IPS-NIHi11 (cell line): ENCODE results near the gene RGS16.

Source experiments
- DNase-seq: peaks from one replicate; pipeline ENCODE4 v3.0.0; 2012; ENCODE audit warnings: mixed read lengths, low spot score

RGS16 gene

DNA sequence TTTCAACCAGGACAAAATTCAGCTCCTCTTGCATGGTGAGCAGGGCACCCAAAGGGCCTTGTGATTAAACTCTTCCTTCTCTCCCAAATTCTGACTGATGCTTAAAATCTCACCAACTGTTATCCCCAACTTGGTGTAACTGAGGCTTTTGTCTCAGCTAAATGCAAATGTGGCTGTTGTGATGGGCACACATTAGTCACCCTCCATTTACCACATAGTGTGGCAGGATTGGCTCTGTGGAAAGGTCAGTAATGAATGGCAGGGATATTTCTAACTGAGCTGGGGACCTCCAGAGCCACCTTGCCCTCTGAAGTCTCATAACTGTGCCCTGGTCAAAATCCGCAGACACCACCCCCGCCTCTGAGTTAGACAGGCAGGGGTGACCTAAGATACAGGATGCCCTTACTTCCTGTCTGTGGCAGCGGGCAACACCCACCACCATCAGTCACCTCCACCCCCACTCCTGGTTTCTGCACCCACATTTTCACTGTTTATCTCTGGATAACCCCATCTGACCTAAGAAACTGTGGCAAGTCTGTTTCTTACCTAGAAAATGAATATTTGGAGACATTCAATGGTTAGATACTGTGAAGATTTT lies 25.4 kb upstream of the RGS16 start:
- DNase-seq, result no peak

DNA sequence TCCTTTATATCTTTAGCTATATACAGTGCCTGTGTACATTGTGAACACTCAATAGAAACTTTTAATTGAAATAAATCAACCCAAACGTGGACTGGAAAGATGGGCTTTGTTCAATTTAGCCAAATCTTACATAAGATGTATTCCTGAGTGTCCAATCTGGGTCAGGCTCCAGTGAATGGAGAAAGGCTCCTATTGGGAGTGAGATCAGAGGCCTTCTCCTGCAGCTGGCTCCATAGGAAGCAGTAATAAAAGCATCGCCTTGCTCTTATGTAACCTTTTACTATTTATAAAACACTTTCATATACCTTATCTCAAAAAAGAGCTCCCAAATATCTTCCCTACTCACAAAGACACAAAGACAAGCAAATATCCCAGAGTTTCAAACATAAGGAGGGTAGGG lies 24.9 kb upstream of the RGS16 start:
- no peak for DNase-seq

- no peak for DNase-seq
Observed at GRCh38 chr1:182628657-182629056, 24.5 kb upstream of the RGS16 start.

- no peak for DNase-seq
Observed at GRCh38 chr1:182627622-182628021, 23.4 kb upstream of the RGS16 start.

DNA sequence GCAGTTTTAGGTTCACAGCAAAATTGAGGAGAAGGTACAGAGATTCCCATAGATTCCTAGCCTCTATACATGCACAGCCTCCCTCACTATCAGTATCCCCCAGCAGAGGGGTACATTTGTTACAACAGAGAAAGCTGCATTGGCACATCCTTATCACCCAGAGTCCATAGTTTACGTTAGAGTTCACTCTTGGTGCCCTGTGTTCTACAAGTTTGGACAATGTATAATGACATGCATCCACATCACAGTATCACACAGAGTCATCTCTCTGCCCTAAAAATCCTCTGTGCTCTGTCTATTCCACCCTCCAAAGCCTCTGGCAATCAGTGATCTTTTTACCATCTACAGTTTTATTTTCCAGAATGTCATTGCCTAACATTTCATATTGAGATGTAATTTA lies 22.3 kb upstream of the RGS16 start:
- no peak for DNase-seq

GRCh38 chr1:182625719-182626504 lies 21.7 kb upstream of the RGS16 start:
- no peak for DNase-seq

- DNase-seq, result no peak
Observed at GRCh38 chr1:182625024-182625423, 20.8 kb upstream of the RGS16 start.

- DNase-seq, result no peak
Observed at GRCh38 chr1:182624577-182624976, 20.4 kb upstream of the RGS16 start.

GRCh38 chr1:182622901-182623528 lies 18.8 kb upstream of the RGS16 start:
- DNase-seq, result no peak

DNA sequence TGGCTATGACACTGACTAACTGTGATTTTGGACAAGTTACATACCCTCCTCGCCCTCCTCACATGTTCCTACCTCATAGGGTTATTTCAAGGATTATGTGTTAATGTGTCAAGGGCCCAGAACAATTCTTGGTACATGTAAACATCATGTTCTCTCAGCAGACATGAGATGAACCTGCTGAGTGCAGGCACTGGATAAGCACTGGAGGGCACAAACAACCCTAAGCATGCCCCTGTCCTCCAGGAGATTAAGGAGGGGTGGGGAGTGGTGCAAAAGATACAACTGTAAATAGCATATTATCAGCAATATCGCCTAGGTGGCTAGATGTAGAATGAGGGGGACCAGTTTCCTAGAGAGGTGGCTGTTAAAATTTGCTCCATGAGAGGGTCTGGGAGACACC lies 17.7 kb upstream of the RGS16 start:
- DNase-seq, result no peak

DNA sequence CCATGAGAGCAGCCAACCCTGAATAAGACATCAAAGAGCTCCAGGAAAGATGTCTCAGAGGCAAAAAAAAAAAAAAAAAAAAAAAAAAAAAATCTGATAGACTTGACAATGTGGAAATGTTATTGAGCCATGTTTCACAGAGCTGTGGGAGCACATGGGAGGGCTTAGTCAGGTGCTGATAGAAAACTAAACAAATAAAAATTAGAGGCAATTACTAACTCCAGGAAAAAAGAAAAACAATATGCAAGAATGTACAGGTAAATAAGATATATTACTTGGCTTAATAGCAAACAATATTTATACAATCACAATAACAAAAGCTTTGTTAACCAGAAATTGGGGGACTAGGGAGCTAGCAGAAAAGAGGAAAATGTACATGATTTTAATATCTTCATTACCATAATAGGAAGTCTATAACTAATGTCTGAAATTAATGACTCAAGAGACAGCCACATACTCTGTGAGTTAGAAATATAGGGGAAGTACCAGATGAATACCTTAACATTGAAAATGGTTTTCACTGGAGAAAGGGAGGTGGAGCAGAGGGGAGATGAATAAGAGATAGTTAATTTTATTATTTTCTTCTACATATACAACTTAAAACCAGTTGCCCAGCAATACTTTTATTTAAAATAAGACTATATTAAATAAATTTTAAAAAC lies 16.9 kb upstream of the RGS16 start:
- DNase-seq, result no peak

GRCh38 chr1:182617734-182618351 lies 13.7 kb upstream of the RGS16 start:
- DNase-seq, result no peak

- no peak for DNase-seq
Observed at GRCh38 chr1:182617014-182617429, 12.8 kb upstream of the RGS16 start.

- DNase-seq, result peak; percentile 52
Observed at GRCh38 chr1:182616130-182617013, 12.2 kb upstream of the RGS16 start.

GRCh38 chr1:182615468-182616129 lies 11.4 kb upstream of the RGS16 start:
- DNase-seq, result no peak

GRCh38 chr1:182614796-182615454 lies 10.7 kb upstream of the RGS16 start:
- peak; percentile 47 for DNase-seq

GRCh38 chr1:182611787-182612186 lies 7.6 kb upstream of the RGS16 start:
- no peak for DNase-seq

GRCh38 chr1:182611326-182611725 lies 7.1 kb upstream of the RGS16 start:
- DNase-seq, result no peak

- DNase-seq, result no peak
Observed at GRCh38 chr1:182610606-182611194, 6.5 kb upstream of the RGS16 start.
